ENCODE measurements around the gene RAB3GAP2. TPM values are rescaled to one million over a fixed set of nuclear protein-coding genes. Genes with fewer than 3 reads are reported as not detected.
"Not testable (repeated sequence)": the region's sequence is repeated elsewhere in the genome, so short reads cannot be mapped to it uniquely, and the experiment has no call there.

The RAB3GAP2 gene
- total RNA-seq, 1 donor, result 26.7 TPM

DNA sequence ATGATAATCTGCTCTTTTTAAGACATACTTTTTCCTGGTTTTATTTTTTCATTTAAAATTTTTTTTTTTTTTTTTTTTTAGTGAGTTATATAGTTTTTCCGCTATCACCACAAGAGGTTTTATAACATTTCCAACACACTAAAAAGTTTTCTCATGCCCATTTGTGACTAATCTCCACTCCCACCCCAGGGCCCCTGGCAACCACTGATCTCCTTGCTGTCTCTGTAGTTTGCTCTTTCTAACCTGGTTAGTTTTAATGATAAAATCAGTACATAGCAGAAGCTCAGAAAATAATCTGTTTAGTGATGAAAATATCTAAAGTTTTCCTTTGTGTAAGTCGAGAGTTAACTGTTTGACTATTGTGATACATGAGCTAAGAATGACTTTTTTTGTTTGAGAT lies 136.5 kb downstream of the RAB3GAP2 start:
- Histone ChIP-seq H3K27me3 (ENCODE audit: insufficient read depth, low read length) (no peaks in the 10 kb centered on the region), H3K4me1 (ENCODE audit: insufficient read depth, low read length) (no peaks in the 10 kb centered on the region), H3K4me3 (ENCODE audit: low read length) (no peak overlapping the region), H3K9me3 (ENCODE audit: low read depth, low read length) (no peaks in the 10 kb centered on the region)

DNA sequence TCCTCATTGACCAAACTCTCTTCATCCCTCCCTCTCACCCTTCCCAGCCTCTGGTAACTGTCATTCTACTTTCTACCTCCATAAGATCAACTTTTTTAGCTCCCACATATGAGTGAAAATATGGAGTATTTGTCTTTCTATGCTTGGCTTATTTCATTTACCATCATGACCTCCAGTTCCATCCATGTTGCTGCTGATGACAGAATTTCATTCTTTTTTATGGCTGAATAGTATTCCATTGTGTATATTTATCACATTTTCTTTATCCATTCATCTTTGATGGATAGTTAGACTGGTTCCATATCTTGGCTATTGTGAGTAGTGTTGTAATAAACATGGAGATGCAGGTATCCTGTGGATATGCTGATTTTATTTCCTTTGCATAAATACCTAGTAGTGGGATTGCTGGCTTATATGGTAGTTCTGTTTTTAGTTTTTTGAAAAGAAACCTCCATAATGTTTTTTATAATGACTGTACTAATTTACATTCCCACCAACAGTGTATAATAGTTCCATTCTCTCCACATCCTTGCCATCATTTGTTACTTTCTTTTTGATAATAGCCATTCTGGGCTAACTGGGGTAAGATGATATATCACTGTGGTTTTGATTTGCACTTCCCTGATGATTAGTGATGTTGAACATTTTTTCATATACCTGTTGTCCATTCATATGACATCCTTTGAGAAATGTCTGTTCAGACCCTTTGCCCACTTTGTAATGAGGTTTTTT lies 142.6 kb downstream of the RAB3GAP2 start:
- Histone ChIP-seq H3K4me3 (ENCODE audit: low read length) (no peak overlapping the region), H3K27me3 (ENCODE audit: insufficient read depth, low read length) (no peaks in the 10 kb centered on the region), H3K9me3 (ENCODE audit: low read depth, low read length) (no peaks in the 10 kb centered on the region), H3K4me1 (ENCODE audit: insufficient read depth, low read length) (no peaks in the 10 kb centered on the region)

DNA sequence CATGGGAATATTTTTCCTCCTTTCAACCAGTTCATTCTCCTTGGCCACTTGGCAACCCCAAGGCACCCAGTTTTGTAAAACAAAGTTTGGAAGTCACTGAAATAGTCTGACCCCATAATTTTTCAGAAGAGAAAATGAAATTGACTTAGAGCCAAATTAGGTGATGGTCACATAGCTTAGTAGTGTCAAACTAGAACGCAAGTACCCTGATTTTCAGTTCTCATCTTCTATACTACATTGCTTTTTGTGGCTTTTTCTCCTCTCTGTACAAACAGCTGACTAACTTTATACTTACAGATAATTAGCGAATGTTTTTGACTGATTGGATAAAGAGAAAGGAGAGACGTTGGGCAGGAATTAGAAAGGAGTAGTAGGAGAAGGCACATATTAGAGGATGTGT lies 145.2 kb downstream of the RAB3GAP2 start:
- Histone ChIP-seq H3K9me3 (ENCODE audit: low read depth, low read length) (no peaks in the 10 kb centered on the region), H3K4me3 (ENCODE audit: low read length) (no peak overlapping the region), H3K27me3 (ENCODE audit: insufficient read depth, low read length) (no peaks in the 10 kb centered on the region), H3K4me1 (ENCODE audit: insufficient read depth, low read length) (no peaks in the 10 kb centered on the region)

DNA sequence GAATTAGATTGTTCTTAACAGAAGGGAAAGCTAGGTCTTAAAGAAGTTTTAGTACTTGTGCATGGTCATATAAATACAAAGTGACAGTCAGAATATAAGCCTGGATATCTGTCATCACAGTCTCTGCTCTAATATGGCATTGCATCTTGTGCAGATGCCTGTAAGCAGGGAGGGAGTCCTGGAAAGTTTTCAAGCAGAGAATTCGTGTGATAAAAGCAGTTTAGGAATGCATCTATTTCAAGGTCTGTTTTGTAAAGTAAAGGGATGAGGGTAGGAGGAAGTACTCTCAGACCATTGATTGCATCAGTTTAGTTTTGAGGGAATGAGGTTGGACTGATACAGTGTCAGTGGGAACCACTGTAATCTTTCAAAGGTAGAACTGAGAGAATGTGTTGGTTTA lies 147.7 kb downstream of the RAB3GAP2 start:
- Histone ChIP-seq H3K9me3 (ENCODE audit: low read depth, low read length) (no peaks in the 10 kb centered on the region), H3K4me3 (ENCODE audit: low read length) (no peak overlapping the region), H3K27me3 (ENCODE audit: insufficient read depth, low read length) (no peaks in the 10 kb centered on the region), H3K4me1 (ENCODE audit: insufficient read depth, low read length) (no peaks in the 10 kb centered on the region)

DNA sequence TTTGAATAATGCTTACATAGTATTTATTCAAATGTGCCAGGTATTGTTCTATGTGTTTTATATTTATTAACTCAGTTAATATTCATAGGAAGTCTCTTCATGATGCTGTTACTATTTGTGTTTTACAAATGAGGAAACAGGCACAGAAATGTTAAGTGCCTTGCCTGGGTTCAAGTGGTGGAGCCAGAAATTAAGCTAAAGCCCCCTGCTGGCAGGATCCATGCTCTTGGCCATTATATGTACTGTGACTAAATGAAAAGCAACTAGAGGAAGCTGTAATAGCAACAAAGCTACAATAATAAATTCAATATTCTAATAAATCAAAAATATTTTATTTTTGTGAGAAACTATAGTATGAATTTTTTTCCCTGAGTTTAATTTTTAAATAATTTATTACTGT lies 148.4 kb downstream of the RAB3GAP2 start:
- Histone ChIP-seq H3K4me3 (ENCODE audit: low read length) (no peak overlapping the region), H3K27me3 (ENCODE audit: insufficient read depth, low read length) (no peaks in the 10 kb centered on the region), H3K9me3 (ENCODE audit: low read depth, low read length) (no peaks in the 10 kb centered on the region), H3K4me1 (ENCODE audit: insufficient read depth, low read length) (no peaks in the 10 kb centered on the region)

DNA sequence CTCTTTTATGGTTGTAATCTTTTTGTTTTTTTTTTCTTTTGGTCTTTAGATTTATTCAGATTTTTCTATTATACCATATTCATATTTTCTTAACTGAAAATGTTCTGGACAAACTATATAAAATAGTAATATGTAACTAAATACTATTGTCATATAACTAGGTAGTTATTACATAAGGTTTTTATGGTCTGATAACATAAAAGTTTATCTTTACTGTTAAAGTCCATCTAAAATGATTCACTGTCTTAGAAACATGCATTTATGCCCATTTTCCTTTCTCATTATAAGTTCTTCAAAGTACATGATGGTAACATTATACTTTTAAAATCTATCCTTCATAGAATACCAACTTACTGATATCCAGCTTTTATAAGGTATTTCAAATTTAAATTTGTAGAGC lies 149.2 kb downstream of the RAB3GAP2 start:
- Histone ChIP-seq H3K4me3 (ENCODE audit: low read length) (no peak overlapping the region), H3K27me3 (ENCODE audit: insufficient read depth, low read length) (no peaks in the 10 kb centered on the region), H3K4me1 (ENCODE audit: insufficient read depth, low read length) (no peaks in the 10 kb centered on the region), H3K9me3 (ENCODE audit: low read depth, low read length) (no peaks in the 10 kb centered on the region)

DNA sequence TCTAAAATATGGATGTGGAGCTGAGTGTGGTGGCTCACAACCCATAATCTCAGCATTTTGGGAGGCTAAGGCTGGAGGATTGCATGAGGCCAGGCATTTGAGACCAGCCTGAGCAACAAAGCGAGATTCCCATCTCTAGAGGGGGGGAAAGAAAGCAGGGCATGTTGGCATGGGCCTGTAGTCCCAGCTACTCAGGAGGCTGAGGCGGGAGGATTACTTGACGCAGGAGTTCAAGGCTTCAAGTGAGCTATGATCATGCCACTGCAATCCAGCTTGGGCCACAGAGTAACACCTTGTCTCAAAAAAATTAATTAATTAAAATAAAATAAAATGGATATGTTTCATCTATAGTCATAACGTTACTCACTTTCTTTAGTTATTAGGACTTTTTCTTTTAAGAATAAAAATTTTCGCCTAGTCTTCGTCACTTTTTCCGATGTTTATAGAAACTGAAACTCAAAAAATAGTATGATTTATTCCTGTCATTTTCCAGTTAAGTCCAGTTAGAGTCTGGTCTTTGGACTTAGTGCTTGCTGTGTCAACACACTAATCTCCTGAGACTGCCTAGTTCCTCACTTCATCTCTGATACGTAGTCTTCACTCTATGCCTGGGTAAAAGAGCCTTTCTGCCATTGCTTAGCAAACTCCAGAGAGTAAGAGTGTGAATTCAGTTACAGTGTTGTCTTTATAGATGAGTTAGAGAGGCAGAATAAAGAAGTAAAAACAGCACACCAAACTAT lies 150.3 kb downstream of the RAB3GAP2 start:
- no peak overlapping the region for H3K4me3 ChIP-seq (ENCODE audit: low read length)
- no peaks in the 10 kb centered on the region for H3K27me3 ChIP-seq (ENCODE audit: insufficient read depth, low read length)
- no peaks in the 10 kb centered on the region for H3K4me1 ChIP-seq (ENCODE audit: insufficient read depth, low read length)
- no peaks in the 10 kb centered on the region for H3K9me3 ChIP-seq (ENCODE audit: low read depth, low read length)

DNA sequence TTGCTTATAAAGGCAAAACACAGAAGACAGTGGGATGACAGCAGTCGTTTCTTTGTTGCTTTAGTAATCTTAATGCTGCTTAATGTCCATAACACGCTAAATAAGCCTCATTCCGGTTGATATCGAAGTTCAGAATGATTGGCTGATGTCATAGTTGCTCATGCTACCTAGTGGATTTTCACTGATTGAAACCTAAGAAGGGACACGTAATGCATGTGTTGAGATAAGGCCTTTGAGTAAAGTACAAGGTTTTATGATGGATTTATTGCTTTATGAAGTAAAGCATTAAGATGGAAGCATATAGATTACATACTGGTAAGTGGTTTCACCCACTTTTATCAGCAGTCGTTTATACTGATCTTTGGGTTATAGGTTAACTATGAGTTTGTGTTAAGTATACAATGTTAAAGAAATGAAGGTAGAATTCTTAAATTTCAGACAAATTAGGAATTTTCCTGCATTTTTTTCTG lies 153.2 kb downstream of the RAB3GAP2 start:
- Histone ChIP-seq H3K27me3 (ENCODE audit: insufficient read depth, low read length) (no peaks in the 10 kb centered on the region), H3K4me1 (ENCODE audit: insufficient read depth, low read length) (no peaks in the 10 kb centered on the region), H3K9me3 (ENCODE audit: low read depth, low read length) (no peaks in the 10 kb centered on the region), H3K4me3 (ENCODE audit: low read length) (no peak overlapping the region)

DNA sequence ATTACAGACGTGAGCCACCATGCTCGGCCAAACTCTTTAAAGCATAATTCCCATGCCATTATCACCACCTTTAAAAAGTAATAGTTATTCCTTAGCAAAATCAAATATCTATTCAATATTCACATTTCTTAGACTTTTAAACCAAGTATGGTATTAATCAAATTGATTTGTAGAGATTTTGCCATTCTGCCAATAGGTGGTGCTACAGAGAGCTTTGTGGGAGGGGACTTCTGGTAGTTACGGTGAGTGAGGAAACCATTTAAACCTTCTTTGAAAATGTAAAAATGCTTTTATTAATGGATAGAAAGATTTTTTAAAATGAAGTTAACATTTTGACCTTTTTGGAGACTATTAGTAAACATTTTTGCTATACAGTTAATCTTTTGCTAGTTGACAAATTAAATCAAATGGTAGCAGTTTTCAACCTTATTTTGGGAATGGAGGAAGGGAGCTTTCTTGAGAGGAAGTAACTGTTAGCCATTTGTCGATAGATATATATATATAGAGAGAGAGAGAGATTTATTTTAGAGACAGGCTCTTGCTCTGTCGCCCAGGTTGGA lies 159.0 kb downstream of the RAB3GAP2 start:
- H3K9me3 ChIP-seq (ENCODE audit: low read depth, low read length), result no peaks in the 10 kb centered on the region
- no peaks in the 10 kb centered on the region for H3K4me1 ChIP-seq (ENCODE audit: insufficient read depth, low read length)
- no peak overlapping the region for H3K4me3 ChIP-seq (ENCODE audit: low read length)
- no peaks in the 10 kb centered on the region for H3K27me3 ChIP-seq (ENCODE audit: insufficient read depth, low read length)

DNA sequence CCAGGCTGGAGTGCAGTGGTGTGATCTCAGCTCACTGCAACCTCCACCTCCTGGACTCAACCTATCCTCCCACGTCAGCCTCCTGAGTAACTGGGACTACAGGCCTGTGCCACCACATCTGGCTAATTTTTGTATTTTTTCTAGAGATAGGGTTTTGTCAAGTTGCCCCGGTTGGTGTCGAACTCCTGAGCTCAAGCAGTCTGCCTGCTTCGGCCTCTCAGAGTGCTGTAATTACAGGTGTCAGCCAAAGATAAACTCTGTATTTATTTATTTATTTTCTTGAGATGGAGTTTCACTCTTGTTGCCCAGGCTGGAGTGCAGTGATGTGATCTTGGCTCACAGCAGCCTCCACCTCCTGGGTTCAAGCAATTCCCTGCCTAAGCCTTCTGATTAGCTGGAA lies 159.7 kb downstream of the RAB3GAP2 start:
- not testable (repeated sequence) for H3K27me3 ChIP-seq (ENCODE audit: insufficient read depth, low read length); H3K4me1 ChIP-seq (ENCODE audit: insufficient read depth, low read length); H3K4me3 ChIP-seq (ENCODE audit: low read length); H3K9me3 ChIP-seq (ENCODE audit: low read depth, low read length)

DNA sequence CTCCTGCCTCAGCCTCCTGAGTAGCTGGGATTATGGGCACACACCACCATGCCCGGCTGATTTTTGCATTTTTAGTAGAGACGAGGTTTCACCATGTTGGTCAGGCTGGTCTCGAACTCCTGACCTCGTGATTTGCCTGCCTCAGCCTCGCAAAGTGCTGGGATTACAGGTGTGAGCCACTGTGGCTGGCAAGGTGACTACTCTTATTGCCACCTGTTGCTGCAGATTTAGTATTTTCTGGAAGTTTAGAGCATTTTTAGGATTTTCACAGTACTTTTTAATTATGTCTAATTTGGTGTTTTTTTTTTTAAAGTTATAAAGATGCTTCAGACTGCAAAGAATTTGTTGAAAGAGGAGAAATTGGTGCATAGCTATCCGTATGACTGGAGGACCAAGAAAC lies 161.8 kb downstream of the RAB3GAP2 start:
- H3K4me3 ChIP-seq (ENCODE audit: low read length); H3K9me3 ChIP-seq (ENCODE audit: low read depth, low read length); H3K4me1 ChIP-seq (ENCODE audit: insufficient read depth, low read length): not testable (repeated sequence)

DNA sequence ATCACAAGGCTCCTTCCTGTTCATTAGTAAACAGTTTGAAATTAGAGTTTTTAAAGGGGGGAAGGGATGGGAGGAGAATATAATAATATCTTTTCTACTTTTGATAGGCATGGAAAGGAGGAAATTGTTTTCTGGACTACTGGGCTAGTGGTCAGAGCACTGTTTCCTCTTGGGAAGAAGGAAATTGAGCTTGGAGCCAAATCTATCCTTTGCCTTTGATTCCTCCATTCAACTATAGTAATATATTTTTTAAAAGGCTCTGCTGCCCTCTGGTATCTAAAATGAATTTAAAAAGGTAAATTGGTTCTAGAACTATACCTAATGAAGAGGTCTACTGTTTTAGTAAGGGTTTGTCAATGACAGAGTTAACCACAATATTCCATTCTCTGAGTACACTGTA lies 172.4 kb downstream of the RAB3GAP2 start:
- H3K4me1 ChIP-seq (ENCODE audit: insufficient read depth, low read length), result peaks cover 9% of the 10 kb centered on the region
- H3K27me3 ChIP-seq (ENCODE audit: insufficient read depth, low read length), result no peaks in the 10 kb centered on the region
- no peaks in the 10 kb centered on the region for H3K9me3 ChIP-seq (ENCODE audit: low read depth, low read length)
- no peak overlapping the region for H3K4me3 ChIP-seq (ENCODE audit: low read length)

More for the DNA sequence above, 161.8 kb downstream of the RAB3GAP2 start:
- not testable (repeated sequence) for H3K27me3 ChIP-seq (ENCODE audit: insufficient read depth, low read length)

Other genes starting within 250 kb of the RAB3GAP2 start
- gene EPRS1, start 225.9 kb downstream of the RAB3GAP2 start, total RNA-seq, result 55.9 TPM
- gene BPNT1, start 182.7 kb downstream of the RAB3GAP2 start, total RNA-seq, result 1.2 TPM
- gene IARS2, start 178.3 kb downstream of the RAB3GAP2 start, total RNA-seq, result 30.7 TPM

All from mononuclear cell (primary cell).